Fibroblast of villous mesenchyme (primary cell): Measurements from ENCODE around the gene TMEM17. TPM values are rescaled to one million over a fixed set of nuclear protein-coding genes. Genes with fewer than 3 reads are reported as not detected.

Experiments
- DNase-seq: peaks from one replicate; pipeline ENCODE4 v3.0.0-alpha.2; 2010; ENCODE audit warnings: low read depth
- H3K4me3 ChIP-seq: 2 replicates; pipeline ENCODE4 v1.5.1; 2011; ENCODE audit warnings: low read depth, mild to moderate bottlenecking, low read length
- total RNA-seq: library from RNA; depleted of rRNA; stranded (reverse); fragments of >200 nt; gene quantifications from 2 replicates; pipeline ENCODE4 v1.2.3, GENCODE V29; 2012
- TF ChIP-seq, protein P1 (sequence below): IDR thresholded peaks from 2 replicates; pipeline ENCODE4 v1.5.1; 2012; ENCODE audit warnings: low read depth, mild to moderate bottlenecking, low read length; ENCODE audit not compliant: insufficient read depth

The TMEM17 gene
- total RNA-seq, 1 donor = 3.0 TPM

- H3K4me3 ChIP-seq = no peak overlapping the region
- no peak for DNase-seq
- TF ChIP-seq, protein P1, sequence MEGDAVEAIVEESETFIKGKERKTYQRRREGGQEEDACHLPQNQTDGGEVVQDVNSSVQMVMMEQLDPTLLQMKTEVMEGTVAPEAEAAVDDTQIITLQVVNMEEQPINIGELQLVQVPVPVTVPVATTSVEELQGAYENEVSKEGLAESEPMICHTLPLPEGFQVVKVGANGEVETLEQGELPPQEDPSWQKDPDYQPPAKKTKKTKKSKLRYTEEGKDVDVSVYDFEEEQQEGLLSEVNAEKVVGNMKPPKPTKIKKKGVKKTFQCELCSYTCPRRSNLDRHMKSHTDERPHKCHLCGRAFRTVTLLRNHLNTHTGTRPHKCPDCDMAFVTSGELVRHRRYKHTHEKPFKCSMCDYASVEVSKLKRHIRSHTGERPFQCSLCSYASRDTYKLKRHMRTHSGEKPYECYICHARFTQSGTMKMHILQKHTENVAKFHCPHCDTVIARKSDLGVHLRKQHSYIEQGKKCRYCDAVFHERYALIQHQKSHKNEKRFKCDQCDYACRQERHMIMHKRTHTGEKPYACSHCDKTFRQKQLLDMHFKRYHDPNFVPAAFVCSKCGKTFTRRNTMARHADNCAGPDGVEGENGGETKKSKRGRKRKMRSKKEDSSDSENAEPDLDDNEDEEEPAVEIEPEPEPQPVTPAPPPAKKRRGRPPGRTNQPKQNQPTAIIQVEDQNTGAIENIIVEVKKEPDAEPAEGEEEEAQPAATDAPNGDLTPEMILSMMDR = no peak
Measured at GRCh38 chr2:62511636-62512035, 5.6 kb upstream of the TMEM17 start.

DNA sequence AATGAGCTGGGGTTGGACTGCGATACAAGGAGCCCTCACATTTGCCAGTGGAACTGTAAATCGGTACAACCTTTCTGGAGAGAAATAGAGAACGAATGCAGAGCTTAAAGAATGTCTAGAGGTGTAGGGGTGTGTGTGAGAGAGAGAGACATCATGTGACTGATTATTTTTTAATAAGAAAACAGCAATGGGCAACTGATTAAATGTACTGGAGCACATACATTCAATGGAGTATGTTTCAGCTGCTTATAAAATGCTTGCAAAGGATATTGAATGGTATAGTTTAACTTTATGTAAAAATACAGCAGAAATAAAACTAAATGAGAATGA, 391 bp upstream of the TMEM17 start:
- no peak for DNase-seq
- TF ChIP-seq, protein P1 = no peak
- peak overlapping the region; percentile 80 for H3K4me3 ChIP-seq

DNA sequence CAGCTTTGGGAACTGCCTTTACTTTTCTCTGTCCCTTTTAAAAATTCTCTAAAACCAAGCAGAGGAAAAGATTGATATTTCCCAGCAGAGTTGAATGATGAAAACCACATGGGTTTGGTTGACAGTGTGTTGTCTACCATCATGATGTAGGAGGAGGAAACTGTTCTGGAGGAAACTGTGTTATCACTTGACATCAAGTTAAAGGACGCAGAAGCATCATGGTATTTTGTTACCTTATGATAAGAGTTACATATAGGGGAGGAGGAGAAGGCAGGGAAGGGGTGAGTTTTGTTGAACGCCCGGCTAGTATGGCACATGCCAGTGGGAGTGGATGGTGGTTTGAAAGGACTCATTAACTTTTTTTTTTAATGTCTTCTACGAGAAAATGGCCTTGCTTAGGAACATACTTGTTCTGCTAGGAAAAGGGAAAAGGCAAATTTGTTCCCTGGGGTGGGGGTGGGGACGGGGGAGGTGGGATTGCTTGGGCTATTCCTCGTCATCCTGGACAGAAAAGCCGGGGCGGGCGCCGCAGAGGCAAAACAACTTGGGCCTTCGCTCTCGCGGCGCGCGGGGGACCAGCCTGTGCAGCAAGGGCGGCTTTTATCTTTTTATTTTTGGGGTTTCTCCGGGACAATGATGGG, 766 bp downstream of the TMEM17 start:
- TF ChIP-seq, protein P1 = no peak
- H3K4me3 ChIP-seq = peak overlapping the region; percentile 80
- no peak for DNase-seq

DNA sequence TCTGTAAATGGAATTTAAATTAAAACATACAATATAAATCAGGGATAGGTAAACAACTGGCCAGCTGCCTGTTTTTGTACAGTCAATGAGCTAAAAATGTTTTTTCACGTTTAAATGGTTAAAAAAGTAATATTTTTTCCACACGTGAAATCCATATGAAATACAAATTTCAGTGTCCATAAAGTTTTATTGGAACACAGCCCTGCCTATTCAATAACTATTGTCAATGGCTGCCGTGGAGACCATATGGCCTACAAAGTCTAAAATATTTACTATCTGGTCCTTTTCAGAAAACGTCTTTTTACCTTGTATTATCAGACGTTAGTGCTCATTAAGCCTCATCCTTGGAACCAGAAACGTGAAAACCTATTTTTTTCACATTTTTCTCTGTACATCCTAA, 1.3 kb downstream of the TMEM17 start:
- no peak overlapping the region for H3K4me3 ChIP-seq
- TF ChIP-seq, protein P1 = no peak
- no peak for DNase-seq

- peak; percentile 78 for DNase-seq
Measured at GRCh38 chr2:62501794-62502500, 4.0 kb downstream of the TMEM17 start.

GRCh38 chr2:62501069-62501468, 4.9 kb downstream of the TMEM17 start:
- TF ChIP-seq, protein P1 = no peak
- no peak overlapping the region for H3K4me3 ChIP-seq
- DNase-seq = no peak

More at GRCh38 chr2:62501794-62502500, 4.0 kb downstream of the TMEM17 start:
- no peak overlapping the region for H3K4me3 ChIP-seq
- TF ChIP-seq, protein P1 = no peak
